Loucy (cell line): ENCODE results near the gene CXorf66.
"Not testable (repeated sequence)": the region's sequence is repeated elsewhere in the genome, so short reads cannot be mapped to it uniquely, and the experiment has no call there.

Experiments used
- H2AFZ ChIP-seq: fragments of 200-600 bp; sonication (generic); 2 replicates; pipeline ENCODE4 v1.6.0; 2016; ENCODE audit warnings: antibody characterized with exemption, mild to moderate bottlenecking, low read length, moderate library complexity
- H3F3A ChIP-seq: fragments of 200-600 bp; 2 replicates; pipeline ENCODE4 v1.6.0; 2016; ENCODE audit warnings: antibody characterized with exemption, low read depth, mild to moderate bottlenecking
- H3K27me3 ChIP-seq: fragments of 200-600 bp; sonication (generic); 2 replicates; pipeline ENCODE4 v1.6.1; 2014; ENCODE audit warnings: low read length, mild to moderate bottlenecking; ENCODE audit not compliant: insufficient read depth, poor library complexity, severe bottlenecking
- H3K36me3 ChIP-seq: fragments of 200-600 bp; sonication (generic); 2 replicates; pipeline ENCODE4 v1.6.1; 2016; ENCODE audit warnings: low read length; ENCODE audit not compliant: insufficient read depth
- H3K4me1 ChIP-seq: fragments of 200-600 bp; sonication (generic); 2 replicates; pipeline ENCODE4 v1.5.1; 2014; ENCODE audit warnings: low read length, mild to moderate bottlenecking; ENCODE audit not compliant: insufficient read depth, poor library complexity, severe bottlenecking
- H3K4me2 ChIP-seq: fragments of 200-600 bp; sonication (generic); 2 replicates; pipeline ENCODE4 v1.6.0; 2014; ENCODE audit warnings: antibody characterized with exemption, low read length, low read depth, mild to moderate bottlenecking; ENCODE audit not compliant: poor library complexity, severe bottlenecking
- H3K4me3 ChIP-seq: fragments of 200-600 bp; sonication (generic); 2 replicates; pipeline ENCODE4 v1.5.1; 2014; ENCODE audit warnings: low read length, mild to moderate bottlenecking, mixed read lengths; ENCODE audit not compliant: poor library complexity, severe bottlenecking
- H3K79me2 ChIP-seq: fragments of 200-600 bp; sonication (generic); 2 replicates; pipeline ENCODE4 v1.6.1; 2014; ENCODE audit warnings: low read length; ENCODE audit not compliant: insufficient read depth
- H3K9ac ChIP-seq: fragments of 200-600 bp; sonication (generic); 2 replicates; pipeline ENCODE4 v1.6.0; 2014; ENCODE audit warnings: mild to moderate bottlenecking, low read depth, low read length, moderate library complexity; ENCODE audit not compliant: poor library complexity, severe bottlenecking
- H3K9me2 ChIP-seq: fragments of 200-600 bp; sonication (generic); replicated peaks from 2 replicates; pipeline ENCODE4 v1.6.1; 2016; ENCODE audit warnings: low read depth, low read length, mixed read lengths
- H3K9me3 ChIP-seq: fragments of 200-600 bp; sonication (generic); 2 replicates; pipeline ENCODE4 v1.6.1; 2014; ENCODE audit warnings: mild to moderate bottlenecking, antibody characterized with exemption, low read length, low read depth; ENCODE audit not compliant: insufficient read depth
- H4K20me1 ChIP-seq: fragments of 200-600 bp; sonication (generic); 2 replicates; pipeline ENCODE4 v1.6.0; 2014; ENCODE audit warnings: antibody characterized with exemption, low read length, mild to moderate bottlenecking; ENCODE audit not compliant: insufficient read depth, poor library complexity, severe bottlenecking
- CTCF ChIP-seq: fragments of 200-600 bp; sonication (generic); conservative IDR thresholded peaks from 2 replicates; pipeline ENCODE4 v1.5.1; 2014; ENCODE audit warnings: mild to moderate bottlenecking, antibody characterized with exemption, low read length
- EZH2phosphoT487 ChIP-seq: fragments of 200-600 bp; IDR thresholded peaks from 2 replicates; pipeline ENCODE4 v1.6.1; 2018; ENCODE audit warnings: antibody characterized with exemption, mild to moderate bottlenecking, moderate library complexity, borderline replicate concordance

CXorf66 gene

GRCh38 chrX:139924069-139924695, 41.1 kb downstream of the CXorf66 start:
- H3K27me3 ChIP-seq, result no peaks in the 10 kb centered on the region
- no peaks in the 10 kb centered on the region for H3K9me3 ChIP-seq
- H3K4me2 ChIP-seq, result no peak overlapping the region
- no peaks in the 10 kb centered on the region for H3F3A ChIP-seq
- peaks cover 25% of the 10 kb centered on the region for H4K20me1 ChIP-seq
- H3K36me3 ChIP-seq, result no peaks in the 10 kb centered on the region
- peaks cover 15% of the 10 kb centered on the region for H3K4me1 ChIP-seq
- no peak overlapping the region for H3K4me3 ChIP-seq
- no peak overlapping the region for H3K9ac ChIP-seq
- no peaks in the 10 kb centered on the region for H3K9me2 ChIP-seq
- TF ChIP-seq CTCF (no peak), EZH2phosphoT487 (no peak)
- H3K79me2 ChIP-seq, result peaks cover 57% of the 10 kb centered on the region
- H2AFZ ChIP-seq, result no peak overlapping the region

- not testable (repeated sequence) for H2AFZ ChIP-seq, H3K4me2 ChIP-seq, H3K4me3 ChIP-seq, H3F3A ChIP-seq, H3K9ac ChIP-seq, H3K9me3 ChIP-seq, H3K36me3 ChIP-seq, H3K27me3 ChIP-seq, H3K4me1 ChIP-seq, H3K9me2 ChIP-seq
- Histone ChIP-seq H3K79me2 (peaks cover 48% of the 10 kb centered on the region), H4K20me1 (peaks cover 12% of the 10 kb centered on the region)
These were observed 44.2 kb downstream of the CXorf66 start for GRCh38 chrX:139921142-139921541.

- Histone ChIP-seq H4K20me1 (peaks cover 5% of the 10 kb centered on the region), H2AFZ (no peak overlapping the region), H3K9ac (no peak overlapping the region), H3F3A (no peaks in the 10 kb centered on the region), H3K27me3 (no peaks in the 10 kb centered on the region), H3K36me3 (no peaks in the 10 kb centered on the region), H3K79me2 (peaks cover 42% of the 10 kb centered on the region; the same call in 1 of the 2 replicates), H3K9me3 (no peaks in the 10 kb centered on the region), H3K4me1 (no peaks in the 10 kb centered on the region), H3K9me2 (no peaks in the 10 kb centered on the region), H3K4me2 (no peak overlapping the region), H3K4me3 (no peak overlapping the region)
- no peak for TF ChIP-seq CTCF
- TF ChIP-seq EZH2phosphoT487, result no peak
These were observed 45.0 kb downstream of the CXorf66 start for GRCh38 chrX:139920316-139920715.

GRCh38 chrX:139914421-139914820, 50.9 kb downstream of the CXorf66 start:
- TF ChIP-seq EZH2phosphoT487 (no peak), CTCF (no peak)
- Histone ChIP-seq H3K9me3 (no peaks in the 10 kb centered on the region), H3K27me3 (no peaks in the 10 kb centered on the region), H3K9me2 (no peaks in the 10 kb centered on the region), H3F3A (no peaks in the 10 kb centered on the region), H3K79me2 (peaks cover 34% of the 10 kb centered on the region; the same call in 1 of the 2 replicates), H2AFZ (no peak overlapping the region), H3K4me3 (no peak overlapping the region), H3K36me3 (no peaks in the 10 kb centered on the region), H3K9ac (no peak overlapping the region), H4K20me1 (no peaks in the 10 kb centered on the region), H3K4me1 (no peaks in the 10 kb centered on the region), H3K4me2 (no peak overlapping the region)
